Natural killer cell treated with Interleukin-12 subunit alpha and Interleukin-12 subunit beta and Interleukin-15 and Interleukin-18, amount 100 ng/mL, for 72 hours (primary cell): ENCODE measurements around the gene ITM2B. TPM values are rescaled to one million over a fixed set of nuclear protein-coding genes. Genes with fewer than 3 reads are reported as not detected.
A peak's percentile ranks its signal among the peaks of the same experiment; 100 is the strongest.
"Not testable (repeated sequence)": the region's sequence is repeated elsewhere in the genome, so short reads cannot be mapped to it uniquely, and the experiment has no call there.

Source experiments
- ATAC-seq, 2 donors: fragments of 150-1000 bp; cut with Tn5 transposase in 1 of 2; sonication (Bioruptor Pico), chemical (Tn5 transposase) in 1 of 2; 2 replicates each; pipeline ENCODE4 v1.10.0; 2021
- DNase-seq: peaks from one replicate; pipeline ENCODE4 v3.0.0; 2022; ENCODE audit warnings: low spot score
- H3K27ac Mint-ChIP-seq, 2 donors: 1 replicate in 1 of 2; 2 replicates in 1 of 2; pipeline ENCODE4 v1.8.0; 2022; ENCODE audit warnings: mixed read lengths in 2 of 2, mild to moderate bottlenecking in 1 of 2, moderate library complexity in 1 of 2
- H3K27me3 Mint-ChIP-seq, 2 donors: 1 replicate in 1 of 2; 2 replicates in 1 of 2; pipeline ENCODE4 v1.8.0; 2022; ENCODE audit warnings: mixed read lengths in 2 of 2
- H3K36me3 Mint-ChIP-seq: one replicate; pipeline ENCODE4 v1.8.0; 2022; ENCODE audit warnings: mixed read lengths
- H3K4me1 Mint-ChIP-seq, 2 donors: 1 replicate in 1 of 2; 2 replicates in 1 of 2; pipeline ENCODE4 v1.8.0; 2022; ENCODE audit warnings: low read depth in 2 of 2, mixed read lengths in 2 of 2, mild to moderate bottlenecking in 1 of 2
- H3K4me3 Mint-ChIP-seq: one replicate; pipeline ENCODE4 v1.8.0; 2022; ENCODE audit warnings: mixed read lengths
- H3K9me3 Mint-ChIP-seq: 2 replicates; pipeline ENCODE4 v1.8.0; 2022; ENCODE audit warnings: mixed read lengths
- total RNA-seq, 2 donors: library from RNA; stranded (reverse); gene quantifications; one replicate each; pipeline ENCODE4 v1.2.3, GENCODE V29; 2022

Gene ITM2B
- 100 to 1,000 TPM in 1 of 2 donors, 10 to 100 TPM in 1; 97.0 to 166 TPM for total RNA-seq

- H3K36me3 Mint-ChIP-seq: no peaks in the 10 kb centered on the region
- DNase-seq (peak; percentile 80), ATAC-seq (peak; percentile 87 to 89)
- H3K4me1 Mint-ChIP-seq: peaks cover 32 to 42% of the 10 kb centered on the region in 2 donors
- no peaks in the 10 kb centered on the region for H3K9me3 Mint-ChIP-seq
- peaks cover 0 to 3% of the 10 kb centered on the region in 2 donors for H3K27me3 Mint-ChIP-seq
- H3K4me3 Mint-ChIP-seq: peak within 1 kb of the TSS; percentile 90
- peak within 1 kb of the TSS; percentile 67 to 97 for H3K27ac Mint-ChIP-seq
These were observed at the start of gene ITM2B for GRCh38 chr13:48233046-48233888. ITM2B (plus strand) TSS chr13:48233206; CDS start chr13:48233361, 155 bp downstream.

GRCh38 chr13:48184260-48184659, 48.7 kb upstream of the ITM2B start:
- Mint-ChIP-seq H3K4me3 (peak overlapping the region; percentile 5), H3K4me1 (peaks cover 29% of the 10 kb centered on the region in 2 donors), H3K9me3 (no peaks in the 10 kb centered on the region), H3K36me3 (no peaks in the 10 kb centered on the region), H3K27ac (peak overlapping the region in 1 of 2 donors; percentile 31), H3K27me3 (no peaks in the 10 kb centered on the region)
- ATAC-seq: no peak
- no peak for DNase-seq

GRCh38 chr13:48185018-48185417, 48.0 kb upstream of the ITM2B start:
- peak overlapping the region in 1 of 2 donors; percentile 49 for H3K27ac Mint-ChIP-seq
- no peaks in the 10 kb centered on the region for H3K36me3 Mint-ChIP-seq
- peaks cover 29% of the 10 kb centered on the region in 2 donors for H3K4me1 Mint-ChIP-seq

GRCh38 chr13:48186722-48187121, 46.3 kb upstream of the ITM2B start:
- peak overlapping the region; percentile 70 to 86 for H3K27ac Mint-ChIP-seq
- ATAC-seq (no peak), DNase-seq (no peak)
- H3K36me3 Mint-ChIP-seq: no peaks in the 10 kb centered on the region
- peaks cover 29% of the 10 kb centered on the region in 2 donors for H3K4me1 Mint-ChIP-seq
- no peaks in the 10 kb centered on the region for H3K27me3 Mint-ChIP-seq
- H3K9me3 Mint-ChIP-seq: no peaks in the 10 kb centered on the region
- H3K4me3 Mint-ChIP-seq: peak overlapping the region; percentile 67

More at GRCh38 chr13:48185018-48185417, 48.0 kb upstream of the ITM2B start:
- Mint-ChIP-seq H3K27me3 (no peaks in the 10 kb centered on the region), H3K4me3 (no peak overlapping the region), H3K9me3 (no peaks in the 10 kb centered on the region)
- no peak for DNase-seq
- no peak for ATAC-seq

- no peaks in the 10 kb centered on the region for H3K27me3 Mint-ChIP-seq
- ATAC-seq (no peak), DNase-seq (no peak)
- no peak overlapping the region for H3K4me3 Mint-ChIP-seq
- no peaks in the 10 kb centered on the region for H3K36me3 Mint-ChIP-seq
- H3K4me1 Mint-ChIP-seq: peaks cover 29 to 32% of the 10 kb centered on the region in 2 donors
- H3K9me3 Mint-ChIP-seq: no peaks in the 10 kb centered on the region
- H3K27ac Mint-ChIP-seq: peak overlapping the region in 1 of 2 donors; percentile 86
These were observed 44.9 kb upstream of the ITM2B start for GRCh38 chr13:48188131-48188530.

- DNase-seq (no peak), ATAC-seq (no peak)
- H3K36me3 Mint-ChIP-seq: no peaks in the 10 kb centered on the region
- no peak overlapping the region for H3K4me3 Mint-ChIP-seq
- H3K27ac Mint-ChIP-seq: no peak overlapping the region
- H3K27me3 Mint-ChIP-seq: no peaks in the 10 kb centered on the region
- peaks cover 29 to 33% of the 10 kb centered on the region in 2 donors for H3K4me1 Mint-ChIP-seq
- H3K9me3 Mint-ChIP-seq: no peaks in the 10 kb centered on the region
These were observed 44.4 kb upstream of the ITM2B start for GRCh38 chr13:48188601-48189000.

- no peak for ATAC-seq
- no peaks in the 10 kb centered on the region for H3K36me3 Mint-ChIP-seq
- DNase-seq: no peak
- no peaks in the 10 kb centered on the region for H3K27me3 Mint-ChIP-seq
- H3K4me3 Mint-ChIP-seq: no peak overlapping the region
- H3K9me3 Mint-ChIP-seq: no peaks in the 10 kb centered on the region
- no peak overlapping the region for H3K27ac Mint-ChIP-seq
- H3K4me1 Mint-ChIP-seq: peaks cover 26 to 36% of the 10 kb centered on the region in 2 donors
These were observed 43.8 kb upstream of the ITM2B start for GRCh38 chr13:48189171-48189570.

- no peak overlapping the region for H3K27ac Mint-ChIP-seq
- no peaks in the 10 kb centered on the region for H3K36me3 Mint-ChIP-seq
- no peaks in the 10 kb centered on the region for H3K9me3 Mint-ChIP-seq
- H3K27me3 Mint-ChIP-seq: peaks cover 0 to 3% of the 10 kb centered on the region in 2 donors
- peaks cover 13 to 26% of the 10 kb centered on the region in 2 donors for H3K4me1 Mint-ChIP-seq
- ATAC-seq (no peak), DNase-seq (no peak)
- no peak overlapping the region for H3K4me3 Mint-ChIP-seq
These were observed 40.5 kb upstream of the ITM2B start for GRCh38 chr13:48192411-48192935.

GRCh38 chr13:48194379-48194754, 38.6 kb upstream of the ITM2B start:
- H3K27me3 Mint-ChIP-seq: peaks cover 0 to 3% of the 10 kb centered on the region in 2 donors
- no peaks in the 10 kb centered on the region for H3K9me3 Mint-ChIP-seq
- H3K36me3 Mint-ChIP-seq: no peaks in the 10 kb centered on the region
- peaks cover 6 to 17% of the 10 kb centered on the region in 2 donors for H3K4me1 Mint-ChIP-seq
- DNase-seq (no peak), ATAC-seq (no peak)
- H3K4me3 Mint-ChIP-seq: peak overlapping the region; percentile 51
- peak overlapping the region in 1 of 2 donors; percentile 1 for H3K27ac Mint-ChIP-seq

- H3K27ac Mint-ChIP-seq: peak overlapping the region in 1 of 2 donors; percentile 7
These were observed 33.5 kb upstream of the ITM2B start for GRCh38 chr13:48199404-48199946.

GRCh38 chr13:48201044-48201443, 32.0 kb upstream of the ITM2B start:
- H3K36me3 Mint-ChIP-seq: peaks cover 18% of the 10 kb centered on the region
- H3K27me3 Mint-ChIP-seq: peaks cover 9 to 27% of the 10 kb centered on the region in 2 donors
- DNase-seq (no peak), ATAC-seq (no peak)
- no peak overlapping the region for H3K27ac Mint-ChIP-seq
- H3K4me1 Mint-ChIP-seq: peaks cover 0 to 7% of the 10 kb centered on the region in 2 donors
- H3K4me3 Mint-ChIP-seq: no peak overlapping the region
- H3K9me3 Mint-ChIP-seq: peaks cover 2% of the 10 kb centered on the region

More at GRCh38 chr13:48199404-48199946, 33.5 kb upstream of the ITM2B start:
- Mint-ChIP-seq H3K4me1 (peaks cover 1 to 9% of the 10 kb centered on the region in 2 donors), H3K4me3 (no peak overlapping the region), H3K9me3 (peaks cover 2% of the 10 kb centered on the region), H3K36me3 (peaks cover 18% of the 10 kb centered on the region), H3K27me3 (peaks cover 9 to 27% of the 10 kb centered on the region in 2 donors)
- DNase-seq: no peak
- ATAC-seq: no peak

- not testable (repeated sequence) for H3K4me3 Mint-ChIP-seq, ATAC-seq, H3K9me3 Mint-ChIP-seq, H3K27ac Mint-ChIP-seq, DNase-seq
- peaks cover 9 to 16% of the 10 kb centered on the region in 2 donors for H3K4me1 Mint-ChIP-seq
- peaks cover 6 to 20% of the 10 kb centered on the region in 2 donors for H3K27me3 Mint-ChIP-seq
- peaks cover 24% of the 10 kb centered on the region for H3K36me3 Mint-ChIP-seq
These were observed 25.8 kb upstream of the ITM2B start for GRCh38 chr13:48207207-48207606.

- H3K36me3 Mint-ChIP-seq: peaks cover 10% of the 10 kb centered on the region
- no peak for DNase-seq
- peaks cover 3% of the 10 kb centered on the region for H3K9me3 Mint-ChIP-seq
- H3K27ac Mint-ChIP-seq: peak overlapping the region in 1 of 2 donors; percentile 57
- H3K4me3 Mint-ChIP-seq: no peak overlapping the region
- H3K27me3 Mint-ChIP-seq: peaks cover 7 to 8% of the 10 kb centered on the region in 2 donors
- peak; percentile 92 to 96 for ATAC-seq
- peaks cover 21 to 25% of the 10 kb centered on the region in 2 donors for H3K4me1 Mint-ChIP-seq
These were observed 22.8 kb upstream of the ITM2B start for GRCh38 chr13:48210178-48210577.
